A549 (cell line): Measurements from ENCODE around the gene PIK3R6. TPM values are rescaled to one million over a fixed set of nuclear protein-coding genes. Genes with fewer than 3 reads are reported as not detected.

Experiments used
- ATAC-seq, 2 experiments: fragments of 200-7000 bp in 1 of 2; fragments of >200 bp in 1 of 2; cut with Nextera tagmentation in 1 of 2; cut with Tn5 transposase in 1 of 2; 3 replicates each; pipeline versions ENCODE4 v1.8.0 to v1.9.1; 2018 to 2020; ENCODE audit warnings: mild to moderate bottlenecking in 1 of 2, moderate library complexity in 1 of 2
- CTCF ChIA-PET: fragments of 300-600 bp; sonication (Branson Sonifier 250); formaldehyde crosslinking; extraction: SDS; loops from one replicate; lab custom pipeline; 2021; ENCODE audit warnings: antibody characterized with exemption, inconsistent platforms; lab: Yijun Ruan, JAX
- POLR2A ChIA-PET: fragments of 350-600 bp; formaldehyde crosslinking; extraction: SDS; loops from one replicate; lab custom pipeline; 2021; ENCODE audit warnings: antibody characterized with exemption, inconsistent platforms; lab: Yijun Ruan, JAX
- DNase-seq, 2 experiments: peaks; one replicate each; pipeline versions ENCODE4 v3.0.0 to v3.0.0-alpha.2; 2011 to 2016; ENCODE audit warnings: low read depth in 1 of 2, low spot score in 1 of 2
- FAIRE-seq: peaks from 2 replicates; lab custom pipeline; 2011; peaks lifted over from hg19 to GRCh38; lab: Jason Lieb, UNC
- H3K27ac ChIP-seq, 2 experiments: fragments of >200 bp; sonication (Bioruptor Twin); formaldehyde crosslinking; 3 replicates each; pipeline ENCODE4 v1.5.1; 2016 to 2017
- H3K4me1 ChIP-seq: fragments of >200 bp; sonication (Bioruptor Twin); formaldehyde crosslinking; 3 replicates; pipeline ENCODE4 v1.6.1; 2016
- H3K4me2 ChIP-seq: fragments of >200 bp; sonication (Bioruptor Twin); formaldehyde crosslinking; 3 replicates; pipeline ENCODE4 v1.6.1; 2016
- H3K4me3 ChIP-seq: fragments of >200 bp; sonication (Bioruptor Twin); formaldehyde crosslinking; 3 replicates; pipeline ENCODE4 v1.5.1; 2016
- H3K9me3 ChIP-seq: fragments of >200 bp; sonication (Bioruptor Twin); formaldehyde crosslinking; 3 replicates; pipeline ENCODE4 v1.6.1; 2016
- BHLHE40 ChIP-seq: IDR thresholded peaks from 2 replicates; pipeline ENCODE4 v1.6.1; 2012; ENCODE audit warnings: low read depth, low read length, inconsistent platforms
- CEBPB ChIP-seq, 2 experiments: fragments of >200 bp in 1 of 2; sonication (Bioruptor Twin) in 1 of 2; formaldehyde crosslinking in 1 of 2; IDR thresholded peaks; 2 replicates each; pipeline ENCODE4 v1.6.1; 2012 to 2016
- EHMT2 ChIP-seq: fragments of 200-600 bp; sonication (generic); IDR thresholded peaks from 2 replicates; pipeline ENCODE4 v1.6.1; 2016; ENCODE audit warnings: antibody characterized with exemption, low read depth, mild to moderate bottlenecking, moderate library complexity
- EP300 ChIP-seq, 2 experiments: fragments of >200 bp; sonication (Bioruptor Twin); formaldehyde crosslinking; IDR thresholded peaks; 2 replicates in 1 of 2; 3 replicates in 1 of 2; pipeline ENCODE4 v1.6.1; 2016 to 2017
- FOSB ChIP-seq: fragments of 250-450 bp; sonication (Bioruptor Pico); IDR thresholded peaks from 2 replicates; pipeline ENCODE4 v1.5.0; 2020; ENCODE audit warnings: mild to moderate bottlenecking, moderate library complexity
- FOSL2 ChIP-seq, 2 experiments: fragments of 450-650 bp in 1 of 2; fragments of >200 bp in 1 of 2; sonication (Bioruptor Twin) in 1 of 2; formaldehyde crosslinking; IDR thresholded peaks; 2 replicates each; pipeline versions ENCODE4 v1.5.0 to v1.6.1; 2016 to 2020; ENCODE audit warnings: mild to moderate bottlenecking in 1 of 2, moderate library complexity in 1 of 2
- GATA3 ChIP-seq: IDR thresholded peaks from 2 replicates; pipeline ENCODE4 v1.6.1; 2012; ENCODE audit warnings: borderline replicate concordance
- HEYL ChIP-seq: fragments of 250-450 bp; sonication (Bioruptor Pico); IDR thresholded peaks from 2 replicates; pipeline ENCODE4 v1.8.0; 2021; ENCODE audit warnings: mild to moderate bottlenecking, moderate library complexity
- HOXA7 ChIP-seq: fragments of 250-450 bp; sonication (Bioruptor Pico); IDR thresholded peaks from 2 replicates; pipeline ENCODE4 v1.5.0; 2020; ENCODE audit warnings: mild to moderate bottlenecking, moderate library complexity
- HOXB13 ChIP-seq: fragments of 250-450 bp; sonication (Bioruptor Pico); IDR thresholded peaks from 2 replicates; pipeline ENCODE4 v1.5.0; 2020; ENCODE audit warnings: low read depth, mild to moderate bottlenecking, moderate library complexity
- JUN ChIP-seq, 2 experiments: fragments of >200 bp; sonication (Bioruptor Twin); formaldehyde crosslinking; IDR thresholded peaks; 2 replicates in 1 of 2; 3 replicates in 1 of 2; pipeline ENCODE4 v1.6.1; 2016 to 2017
- MAFK ChIP-seq: fragments of 450-650 bp; IDR thresholded peaks from 2 replicates; pipeline ENCODE4 v1.6.1; 2014; ENCODE audit not compliant: partially characterized antibody
- MYC ChIP-seq: IDR thresholded peaks from 2 replicates; pipeline ENCODE4 v1.6.1; 2012; ENCODE audit warnings: mild to moderate bottlenecking, inconsistent platforms, low read length, improper control_type of control experiment, borderline replicate concordance
- NPAS2 ChIP-seq: fragments of 250-450 bp; sonication (Bioruptor Pico); IDR thresholded peaks from 2 replicates; pipeline ENCODE4 v1.8.0; 2022; ENCODE audit warnings: mild to moderate bottlenecking, moderate library complexity, borderline replicate concordance
- PHF8 ChIP-seq: fragments of 200-600 bp; sonication (generic); IDR thresholded peaks from 2 replicates; pipeline ENCODE4 v1.6.1; 2016; ENCODE audit warnings: low read depth, mild to moderate bottlenecking, antibody characterized with exemption, moderate library complexity, borderline replicate concordance
- RAD21 ChIP-seq, 2 experiments: fragments of >200 bp in 1 of 2; sonication (Bioruptor Twin) in 1 of 2; formaldehyde crosslinking in 1 of 2; IDR thresholded peaks in 1 of 2; conservative IDR thresholded peaks in 1 of 2; 2 replicates in 1 of 2; 3 replicates in 1 of 2; pipeline ENCODE4 v1.6.1; 2012 to 2018; ENCODE audit warnings: inconsistent platforms in 1 of 2
- WGBS: methylation state at CpG from one replicate; pipeline ENCODE4 v1.1.6; 2017; ENCODE audit errors: missing lambda C conversion rate; 5-methylcytosine and 5-hydroxymethylcytosine counted together
- polyA plus RNA-seq, 4 experiments: library from polyadenylated mRNA; depleted of rRNA in 3 of 4; stranded (reverse); fragments of >200 nt; fragmentation: RNase III in 1 of 4; extraction: RNeasy Plus Mini Kit Qiagen cat#74134 plus additional on column Dnase treatment in 1 of 4; gene quantifications; 2 replicates in 3 of 4; 3 replicates in 1 of 4; pipeline ENCODE4 v1.2.3, GENCODE V29; 2011 to 2017
- TF ChIP-seq, protein P1 (sequence below): fragments of >200 bp; sonication (Bioruptor Twin); formaldehyde crosslinking; IDR thresholded peaks from 3 replicates; pipeline ENCODE4 v1.5.1; 2016
- TF ChIP-seq, protein P2 (sequence below): fragments of >200 bp; sonication (Bioruptor Twin); formaldehyde crosslinking; IDR thresholded peaks from 3 replicates; pipeline ENCODE4 v1.6.1; 2016
- TF ChIP-seq, protein P3 (sequence below): fragments of 450-650 bp; IDR thresholded peaks from 2 replicates; pipeline ENCODE4 v1.6.1; 2014; ENCODE audit warnings: antibody characterized with exemption
- TF ChIP-seq, protein P4 (sequence below): IDR thresholded peaks from 2 replicates; pipeline ENCODE4 v1.6.1; 2012; ENCODE audit warnings: low read depth, borderline replicate concordance
- TF ChIP-seq, protein P5 (sequence below): fragments of 200-600 bp; sonication (generic); IDR thresholded peaks from 2 replicates; pipeline ENCODE4 v1.6.1; 2016; ENCODE audit warnings: antibody characterized with exemption, mild to moderate bottlenecking, moderate library complexity

The PIK3R6 gene
- polyA plus RNA-seq, 2 of the 4 experiments (the other 2 are of a cell fraction), result not detected

DNA sequence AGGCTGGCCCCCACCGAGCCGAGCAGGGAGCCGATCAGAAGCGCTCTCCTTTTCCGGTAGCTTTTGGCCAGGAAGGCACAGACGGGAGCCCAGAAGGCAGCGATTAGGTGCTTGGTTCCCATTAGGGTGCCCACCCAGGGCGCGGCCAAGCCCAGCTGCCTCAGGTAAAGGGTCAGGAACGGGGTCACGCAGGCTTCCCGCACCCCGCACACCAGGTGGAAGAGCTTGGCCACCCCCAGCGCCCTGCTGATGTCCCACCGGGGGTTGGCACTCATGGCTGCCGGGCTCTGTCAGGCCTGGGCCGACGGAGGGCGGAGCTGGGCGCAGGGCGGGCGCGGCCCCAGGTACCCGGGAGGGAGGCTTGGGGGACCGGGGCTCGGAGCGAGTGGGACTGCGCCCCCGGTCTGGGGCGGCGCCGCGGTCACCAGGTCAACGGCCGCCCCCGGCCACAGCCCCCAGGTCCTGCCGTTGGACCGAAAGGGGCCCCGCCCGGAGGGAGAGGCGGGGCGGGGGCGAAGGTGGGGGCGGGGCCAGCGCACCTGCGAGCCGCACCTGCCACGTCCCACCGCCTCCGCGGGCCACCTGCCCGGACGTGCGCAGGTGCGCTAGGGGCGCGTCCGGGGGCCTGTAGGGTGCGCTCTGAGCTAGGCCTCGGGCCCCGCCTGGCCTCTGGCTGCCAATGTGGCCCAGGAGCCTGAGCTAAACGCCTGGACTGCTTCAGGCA is 68.5 kb downstream of the PIK3R6 start, which contains the start of gene MFSD6L:
MFSD6L (minus strand) TSS at position 520 of the 724 bp plus-strand sequence; CDS start at position 275, 245 bp downstream.
- WGBS, result 66% methylated on average over 38 of the region's 62 CpGs
- ChIA-PET POLR2A (no interaction called here), CTCF (interaction anchor here (0.6 to 4.7 kb wide), 5 partner anchors 10 to 235 kb away, joined by 3 to 51 read pairs (median 5); no protein-coding TSS in a partner anchor)
- no peaks in the 10 kb centered on the region for H3K4me1 ChIP-seq
- no peaks in the 10 kb centered on the region for H3K9me3 ChIP-seq
- TF ChIP-seq, protein P1, sequence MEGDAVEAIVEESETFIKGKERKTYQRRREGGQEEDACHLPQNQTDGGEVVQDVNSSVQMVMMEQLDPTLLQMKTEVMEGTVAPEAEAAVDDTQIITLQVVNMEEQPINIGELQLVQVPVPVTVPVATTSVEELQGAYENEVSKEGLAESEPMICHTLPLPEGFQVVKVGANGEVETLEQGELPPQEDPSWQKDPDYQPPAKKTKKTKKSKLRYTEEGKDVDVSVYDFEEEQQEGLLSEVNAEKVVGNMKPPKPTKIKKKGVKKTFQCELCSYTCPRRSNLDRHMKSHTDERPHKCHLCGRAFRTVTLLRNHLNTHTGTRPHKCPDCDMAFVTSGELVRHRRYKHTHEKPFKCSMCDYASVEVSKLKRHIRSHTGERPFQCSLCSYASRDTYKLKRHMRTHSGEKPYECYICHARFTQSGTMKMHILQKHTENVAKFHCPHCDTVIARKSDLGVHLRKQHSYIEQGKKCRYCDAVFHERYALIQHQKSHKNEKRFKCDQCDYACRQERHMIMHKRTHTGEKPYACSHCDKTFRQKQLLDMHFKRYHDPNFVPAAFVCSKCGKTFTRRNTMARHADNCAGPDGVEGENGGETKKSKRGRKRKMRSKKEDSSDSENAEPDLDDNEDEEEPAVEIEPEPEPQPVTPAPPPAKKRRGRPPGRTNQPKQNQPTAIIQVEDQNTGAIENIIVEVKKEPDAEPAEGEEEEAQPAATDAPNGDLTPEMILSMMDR, result no peak
- TF ChIP-seq FOSL2 (IDR thresholded peaks at IDR 0.05) (no peak), FOSL2 (CRISPR knock-in tag; IDR thresholded peaks at IDR 0.05) (no peak)
- FAIRE-seq (no peak), DNase-seq (no peak), ATAC-seq (no peak)
- H3K27ac ChIP-seq, result no peak within 1 kb of the TSS
- no peak within 1 kb of the TSS for H3K4me3 ChIP-seq
- no peak within 1 kb of the TSS for H3K4me2 ChIP-seq

DNA sequence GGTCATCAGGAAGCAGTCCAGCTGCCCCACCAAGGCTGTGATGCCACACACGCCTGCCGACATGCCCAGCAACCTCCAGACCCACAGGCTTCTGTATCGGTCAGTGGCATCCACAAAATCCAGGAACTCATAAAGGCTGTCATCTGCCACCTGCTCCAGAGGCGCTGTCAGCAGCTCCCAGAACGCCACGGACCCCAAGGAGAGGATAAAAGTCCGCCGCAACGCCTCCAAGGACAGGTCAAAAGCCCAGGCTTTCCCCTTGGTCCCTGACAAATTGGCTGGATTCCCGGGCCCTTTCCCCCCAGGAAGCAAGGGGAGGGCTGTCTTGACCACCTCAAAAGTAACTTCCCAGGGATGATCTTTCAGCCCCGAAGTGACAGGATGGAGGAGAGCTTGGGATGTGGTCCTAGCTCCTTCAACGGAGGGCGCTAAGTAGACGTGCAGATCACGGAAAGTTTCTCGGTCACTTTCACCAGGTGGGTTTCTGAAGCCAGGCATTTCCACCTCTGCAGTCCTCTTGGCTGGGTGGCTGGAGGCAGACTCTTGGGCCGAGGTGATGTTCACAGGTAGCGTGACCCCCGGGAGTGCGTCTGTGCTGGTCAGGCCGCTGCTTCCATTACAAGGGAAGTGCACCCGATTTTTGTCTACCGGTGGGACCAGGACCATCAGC is 69.2 kb downstream of the PIK3R6 start:
- no peak for FAIRE-seq
- POLR2A ChIA-PET, result no interaction called here
- TF ChIP-seq MYC (no peak), HOXB13 (CRISPR knock-in tag) (no peak), FOSB (CRISPR knock-in tag) (no peak), NPAS2 (CRISPR knock-in tag) (no peak), CEBPB (IDR thresholded peaks at IDR 0.05) (no peak), MAFK (no peak), EP300 (IDR thresholded peaks at IDR 0.05) (no peak), PHF8 (no peak), JUN (IDR thresholded peaks at IDR 0.05) (no peak), HOXA7 (CRISPR knock-in tag) (no peak), RAD21 (conservative IDR thresholded peaks at IDR 0.05 in 1 of 2, IDR thresholded peaks at IDR 0.05 in 1 of 2) (no peak), GATA3 (no peak), EHMT2 (no peak), BHLHE40 (no peak), HEYL (CRISPR knock-in tag) (no peak)
- TF ChIP-seq, protein P2, sequence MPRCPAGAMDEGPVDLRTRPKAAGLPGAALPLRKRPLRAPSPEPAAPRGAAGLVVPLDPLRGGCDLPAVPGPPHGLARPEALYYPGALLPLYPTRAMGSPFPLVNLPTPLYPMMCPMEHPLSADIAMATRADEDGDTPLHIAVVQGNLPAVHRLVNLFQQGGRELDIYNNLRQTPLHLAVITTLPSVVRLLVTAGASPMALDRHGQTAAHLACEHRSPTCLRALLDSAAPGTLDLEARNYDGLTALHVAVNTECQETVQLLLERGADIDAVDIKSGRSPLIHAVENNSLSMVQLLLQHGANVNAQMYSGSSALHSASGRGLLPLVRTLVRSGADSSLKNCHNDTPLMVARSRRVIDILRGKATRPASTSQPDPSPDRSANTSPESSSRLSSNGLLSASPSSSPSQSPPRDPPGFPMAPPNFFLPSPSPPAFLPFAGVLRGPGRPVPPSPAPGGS, result no peak
- TF ChIP-seq, protein P3, sequence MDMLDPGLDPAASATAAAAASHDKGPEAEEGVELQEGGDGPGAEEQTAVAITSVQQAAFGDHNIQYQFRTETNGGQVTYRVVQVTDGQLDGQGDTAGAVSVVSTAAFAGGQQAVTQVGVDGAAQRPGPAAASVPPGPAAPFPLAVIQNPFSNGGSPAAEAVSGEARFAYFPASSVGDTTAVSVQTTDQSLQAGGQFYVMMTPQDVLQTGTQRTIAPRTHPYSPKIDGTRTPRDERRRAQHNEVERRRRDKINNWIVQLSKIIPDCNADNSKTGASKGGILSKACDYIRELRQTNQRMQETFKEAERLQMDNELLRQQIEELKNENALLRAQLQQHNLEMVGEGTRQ, result no peak
- TF ChIP-seq, protein P4, sequence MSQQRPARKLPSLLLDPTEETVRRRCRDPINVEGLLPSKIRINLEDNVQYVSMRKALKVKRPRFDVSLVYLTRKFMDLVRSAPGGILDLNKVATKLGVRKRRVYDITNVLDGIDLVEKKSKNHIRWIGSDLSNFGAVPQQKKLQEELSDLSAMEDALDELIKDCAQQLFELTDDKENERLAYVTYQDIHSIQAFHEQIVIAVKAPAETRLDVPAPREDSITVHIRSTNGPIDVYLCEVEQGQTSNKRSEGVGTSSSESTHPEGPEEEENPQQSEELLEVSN, result no peak
- TF ChIP-seq, protein P5, sequence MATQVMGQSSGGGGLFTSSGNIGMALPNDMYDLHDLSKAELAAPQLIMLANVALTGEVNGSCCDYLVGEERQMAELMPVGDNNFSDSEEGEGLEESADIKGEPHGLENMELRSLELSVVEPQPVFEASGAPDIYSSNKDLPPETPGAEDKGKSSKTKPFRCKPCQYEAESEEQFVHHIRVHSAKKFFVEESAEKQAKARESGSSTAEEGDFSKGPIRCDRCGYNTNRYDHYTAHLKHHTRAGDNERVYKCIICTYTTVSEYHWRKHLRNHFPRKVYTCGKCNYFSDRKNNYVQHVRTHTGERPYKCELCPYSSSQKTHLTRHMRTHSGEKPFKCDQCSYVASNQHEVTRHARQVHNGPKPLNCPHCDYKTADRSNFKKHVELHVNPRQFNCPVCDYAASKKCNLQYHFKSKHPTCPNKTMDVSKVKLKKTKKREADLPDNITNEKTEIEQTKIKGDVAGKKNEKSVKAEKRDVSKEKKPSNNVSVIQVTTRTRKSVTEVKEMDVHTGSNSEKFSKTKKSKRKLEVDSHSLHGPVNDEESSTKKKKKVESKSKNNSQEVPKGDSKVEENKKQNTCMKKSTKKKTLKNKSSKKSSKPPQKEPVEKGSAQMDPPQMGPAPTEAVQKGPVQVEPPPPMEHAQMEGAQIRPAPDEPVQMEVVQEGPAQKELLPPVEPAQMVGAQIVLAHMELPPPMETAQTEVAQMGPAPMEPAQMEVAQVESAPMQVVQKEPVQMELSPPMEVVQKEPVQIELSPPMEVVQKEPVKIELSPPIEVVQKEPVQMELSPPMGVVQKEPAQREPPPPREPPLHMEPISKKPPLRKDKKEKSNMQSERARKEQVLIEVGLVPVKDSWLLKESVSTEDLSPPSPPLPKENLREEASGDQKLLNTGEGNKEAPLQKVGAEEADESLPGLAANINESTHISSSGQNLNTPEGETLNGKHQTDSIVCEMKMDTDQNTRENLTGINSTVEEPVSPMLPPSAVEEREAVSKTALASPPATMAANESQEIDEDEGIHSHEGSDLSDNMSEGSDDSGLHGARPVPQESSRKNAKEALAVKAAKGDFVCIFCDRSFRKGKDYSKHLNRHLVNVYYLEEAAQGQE, result no peak
- TF ChIP-seq, all 56 proteins: peak for 0
- WGBS, result 73% methylated on average over 23 of the region's 23 CpGs
- CTCF ChIA-PET, result interaction anchor here (0.6 to 4.7 kb wide), 5 partner anchors 10 to 388 kb away, joined by 4 to 51 read pairs (median 5); no protein-coding TSS in a partner anchor
- Histone ChIP-seq H3K9me3 (no peaks in the 10 kb centered on the region), H3K27ac (no peak overlapping the region), H3K4me2 (no peak overlapping the region), H3K4me1 (no peaks in the 10 kb centered on the region), H3K4me3 (no peak overlapping the region)
- ATAC-seq (no peak), DNase-seq (no peak)
